ENCODE measurements around the gene KCNJ10.

Gene KCNJ10

DNA sequence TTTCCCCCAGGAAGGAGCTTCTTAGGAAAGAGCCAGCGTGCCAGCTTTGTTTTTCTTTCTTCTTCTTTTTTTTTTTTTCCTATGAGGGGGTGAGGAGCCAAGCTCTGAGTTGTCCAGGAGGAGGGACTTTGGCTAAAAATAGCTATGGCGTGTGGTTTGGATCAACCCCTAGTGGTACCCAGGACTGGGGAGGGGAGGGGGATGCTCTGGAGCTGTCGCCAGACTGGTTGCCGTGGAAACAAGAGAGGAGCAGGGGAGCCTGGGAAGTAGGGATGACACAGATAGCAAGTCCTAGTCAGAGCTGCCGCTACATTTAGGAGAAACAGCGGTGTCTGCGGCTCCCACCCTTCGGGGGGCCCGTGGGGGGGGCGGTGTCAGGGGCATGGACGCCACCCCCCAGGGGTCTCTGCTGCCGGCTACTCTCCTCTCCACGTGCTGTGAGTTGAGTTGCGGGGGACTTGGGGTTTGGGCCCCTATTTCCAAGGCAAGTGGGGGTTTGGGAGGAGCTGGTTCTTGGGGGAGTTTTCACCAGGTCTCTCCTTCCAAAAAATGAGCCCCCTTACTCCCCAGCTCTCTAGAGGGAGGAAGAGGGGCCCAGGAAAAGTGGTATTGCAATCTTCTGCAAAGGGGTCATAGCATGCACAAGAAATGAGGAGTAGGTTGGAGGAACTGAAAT, 11.4 kb upstream of the KCNJ10 start, which contains the start of gene KCNJ9:
KCNJ9 (plus strand) TSS at position 278 of the 676 bp plus-strand sequence. CDS start 2,493 bp downstream, outside the sequence.
- Histone ChIP-seq H3K27me3 (ENCODE audit: control insufficient read depth, insufficient read depth, low read length) (no peaks in the 10 kb centered on the region), H2AFZ (no peak within 1 kb of the TSS)

DNA sequence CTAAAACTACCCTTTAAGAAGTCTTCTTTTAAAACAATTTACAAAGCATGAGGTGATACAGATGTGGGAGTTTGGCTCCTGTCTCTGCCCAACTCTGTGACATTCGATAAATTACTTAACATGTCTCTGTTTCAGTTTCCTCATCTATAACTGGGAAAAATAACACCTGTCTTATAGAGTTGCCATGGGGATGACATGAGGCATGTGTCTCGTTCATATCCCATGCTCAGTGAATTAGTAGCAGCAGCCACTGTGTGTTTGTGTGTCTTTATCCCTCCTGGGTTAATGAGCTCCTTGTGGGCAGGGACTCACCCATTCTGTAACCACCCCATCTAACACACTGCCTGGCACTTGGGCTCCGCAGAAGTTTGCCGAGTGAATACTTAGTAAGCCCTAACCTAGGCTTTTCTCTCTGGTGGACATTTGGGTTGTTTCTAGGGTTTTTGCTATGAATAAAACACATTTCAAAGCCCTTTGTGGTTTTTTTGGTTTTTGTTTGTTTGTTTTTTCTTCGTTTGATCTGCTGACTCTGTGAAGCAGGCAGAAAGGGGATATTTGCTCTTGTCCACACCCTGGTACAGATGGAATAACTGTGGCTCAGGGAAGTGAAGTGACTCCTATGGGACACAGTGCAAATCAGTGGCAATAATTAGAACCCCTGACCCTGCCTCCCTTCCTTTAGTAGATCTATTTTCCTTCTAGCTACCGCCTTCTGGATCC, 10.6 kb upstream of the KCNJ10 start:
- Histone ChIP-seq H3K9ac (no peak overlapping the region), H3K27me3 (ENCODE audit: control insufficient read depth, insufficient read depth, low read length) (no peaks in the 10 kb centered on the region), H3K4me3 (ENCODE audit: low read depth, low read length) (no peak overlapping the region)

More for the DNA sequence above, 11.4 kb upstream of the KCNJ10 start, which contains the start of gene KCNJ9:
- no peak for TF ChIP-seq CTCF (IDR thresholded peaks at IDR 0.05)
- Histone ChIP-seq H3K9ac (no peak within 1 kb of the TSS), H3K36me3 (ENCODE audit: control insufficient read depth, insufficient read depth, low read length) (no peaks in the 10 kb centered on the region), H3K9me3 (ENCODE audit: control insufficient read depth, low read length) (no peaks in the 10 kb centered on the region), H3K27ac (no peak within 1 kb of the TSS), H3K4me1 (no peaks in the 10 kb centered on the region), H3K4me2 (ENCODE audit: low read length) (no peak within 1 kb of the TSS), H3K79me2 (no peaks in the 10 kb centered on the region), H3K4me3 (ENCODE audit: low read depth, low read length) (no peak within 1 kb of the TSS)

DNA sequence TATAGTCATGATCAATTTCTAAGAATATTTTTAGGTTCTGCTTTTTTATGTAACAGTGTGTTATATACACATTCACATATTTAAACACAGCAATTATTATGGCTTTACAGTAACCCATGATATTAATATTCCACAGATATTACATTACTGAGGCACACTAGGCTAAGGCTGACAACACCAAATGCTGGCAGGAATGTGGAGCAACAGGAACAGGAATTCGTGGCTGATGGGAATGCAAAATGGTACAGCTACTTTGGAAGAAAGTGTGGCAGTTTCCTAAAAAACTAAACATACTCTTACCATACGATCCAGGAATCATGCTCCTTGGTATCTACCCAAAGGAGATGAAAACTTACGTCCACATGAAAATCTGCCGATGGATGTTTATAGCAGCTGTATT, 9.5 kb upstream of the KCNJ10 start:
- no peak for TF ChIP-seq CTCF (IDR thresholded peaks at IDR 0.05)
- Histone ChIP-seq H3K79me2 (no peaks in the 10 kb centered on the region), H3K36me3 (ENCODE audit: control insufficient read depth, insufficient read depth, low read length) (no peaks in the 10 kb centered on the region), H3K4me3 (ENCODE audit: low read depth, low read length) (no peak overlapping the region), H3K9ac (no peak overlapping the region), H2AFZ (no peak overlapping the region), H3K4me2 (ENCODE audit: low read length) (no peak overlapping the region), H3K4me1 (no peaks in the 10 kb centered on the region), H3K27me3 (ENCODE audit: control insufficient read depth, insufficient read depth, low read length) (no peaks in the 10 kb centered on the region), H3K9me3 (ENCODE audit: control insufficient read depth, low read length) (no peaks in the 10 kb centered on the region), H3K27ac (no peak overlapping the region)

More for the DNA sequence above, 10.6 kb upstream of the KCNJ10 start:
- Histone ChIP-seq H3K79me2 (no peaks in the 10 kb centered on the region), H3K4me1 (no peaks in the 10 kb centered on the region), H3K4me2 (ENCODE audit: low read length) (no peak overlapping the region), H2AFZ (no peak overlapping the region), H3K27ac (no peak overlapping the region), H3K36me3 (ENCODE audit: control insufficient read depth, insufficient read depth, low read length) (no peaks in the 10 kb centered on the region), H3K9me3 (ENCODE audit: control insufficient read depth, low read length) (no peaks in the 10 kb centered on the region)
- TF ChIP-seq CTCF (IDR thresholded peaks at IDR 0.05), result no peak

- Histone ChIP-seq H3K4me1 (no peaks in the 10 kb centered on the region), H3K9me3 (ENCODE audit: control insufficient read depth, low read length) (no peaks in the 10 kb centered on the region), H3K4me3 (ENCODE audit: low read depth, low read length) (no peak overlapping the region), H3K9ac (no peak overlapping the region), H3K36me3 (ENCODE audit: control insufficient read depth, insufficient read depth, low read length) (no peaks in the 10 kb centered on the region), H2AFZ (no peak overlapping the region), H3K27ac (no peak overlapping the region), H3K27me3 (ENCODE audit: control insufficient read depth, insufficient read depth, low read length) (no peaks in the 10 kb centered on the region), H3K79me2 (no peaks in the 10 kb centered on the region), H3K4me2 (ENCODE audit: low read length) (no peak overlapping the region)
- peak; percentile 61 for TF ChIP-seq CTCF (IDR thresholded peaks at IDR 0.05)
Measured at GRCh38 chr1:160078512-160079195, 8.7 kb upstream of the KCNJ10 start.

Data from parathyroid adenoma (tissue), 2 donors.